Measurements from ENCODE around the gene FRMD3. TPM values are rescaled to one million over a fixed set of nuclear protein-coding genes. Genes with fewer than 3 reads are reported as not detected.

FRMD3 gene
- polyA plus RNA-seq, 1 donor from 2014 or later: 13.0 TPM

- H3K4me2 ChIP-seq (ENCODE audit: low read length): no peak overlapping the region
Measured at GRCh38 chr9:83484990-83485389, 53.2 kb downstream of the FRMD3 start.

GRCh38 chr9:83483223-83483622 lies 55.0 kb downstream of the FRMD3 start:
- no peak overlapping the region for H3K4me2 ChIP-seq (ENCODE audit: low read length)
- no peak overlapping the region for H3K9ac ChIP-seq (ENCODE audit: low read length)
- H3K36me3 ChIP-seq (ENCODE audit: insufficient read depth, low read length): no peaks in the 10 kb centered on the region
- no peaks in the 10 kb centered on the region for H3K27me3 ChIP-seq (ENCODE audit: insufficient read depth, low read depth, low read length)
- no peaks in the 10 kb centered on the region for H4K20me1 ChIP-seq (ENCODE audit: insufficient read depth)
- H3F3A ChIP-seq (ENCODE audit: insufficient read depth, low read length, poor library complexity, severe bottlenecking): no peaks in the 10 kb centered on the region
- H3K9me2 ChIP-seq (ENCODE audit: insufficient read depth, low read length): no peaks in the 10 kb centered on the region
- no peak overlapping the region for H3K4me3 ChIP-seq (ENCODE audit: low read length)
- no peak overlapping the region for H2AFZ ChIP-seq (ENCODE audit: low read depth, low read length)
- no peak overlapping the region for H3K27ac ChIP-seq (ENCODE audit: low read length)
- H3K9me3 ChIP-seq (ENCODE audit: low read length): no peaks in the 10 kb centered on the region
- no peaks in the 10 kb centered on the region for H3K79me2 ChIP-seq (replicated peaks; ENCODE audit: insufficient read depth, low read length)
- TF ChIP-seq REST (IDR thresholded peaks at IDR 0.05; ENCODE audit: borderline replicate concordance): no peak
- TF ChIP-seq MXI1 (conservative IDR thresholded peaks at IDR 0.05; ENCODE audit: poor library complexity, severe bottlenecking): no peak
- TF ChIP-seq TAF1 (IDR thresholded peaks at IDR 0.05; ENCODE audit: low read depth): no peak
- TF ChIP-seq EZH2 (IDR thresholded peaks at IDR 0.05; ENCODE audit: borderline replicate concordance, insufficient read depth, low read length, poor library complexity, severe bottlenecking): no peak
- TF ChIP-seq SMC3 (conservative IDR thresholded peaks at IDR 0.05; ENCODE audit: poor library complexity): no peak
- no peak for TF ChIP-seq POLR2AphosphoS5 (IDR thresholded peaks at IDR 0.05)
- no peak for TF ChIP-seq EP300 (conservative IDR thresholded peaks at IDR 0.05; ENCODE audit: poor library complexity, severe bottlenecking)

More at GRCh38 chr9:83484990-83485389, 53.2 kb downstream of the FRMD3 start:
- Histone ChIP-seq H3K27ac (ENCODE audit: low read length) (no peak overlapping the region), H4K20me1 (ENCODE audit: insufficient read depth) (no peaks in the 10 kb centered on the region), H3K79me2 (replicated peaks; ENCODE audit: insufficient read depth, low read length) (no peaks in the 10 kb centered on the region), H3K27me3 (ENCODE audit: insufficient read depth, low read depth, low read length) (no peaks in the 10 kb centered on the region), H3K9ac (ENCODE audit: low read length) (no peak overlapping the region), H3F3A (ENCODE audit: insufficient read depth, low read length, poor library complexity, severe bottlenecking) (no peaks in the 10 kb centered on the region), H3K4me3 (ENCODE audit: low read length) (no peak overlapping the region), H2AFZ (ENCODE audit: low read depth, low read length) (no peak overlapping the region), H3K36me3 (ENCODE audit: insufficient read depth, low read length) (no peaks in the 10 kb centered on the region), H3K9me2 (ENCODE audit: insufficient read depth, low read length) (no peaks in the 10 kb centered on the region), H3K9me3 (ENCODE audit: low read length) (no peaks in the 10 kb centered on the region)
- no peak for TF ChIP-seq SMC3 (conservative IDR thresholded peaks at IDR 0.05; ENCODE audit: poor library complexity)
- no peak for TF ChIP-seq EP300 (conservative IDR thresholded peaks at IDR 0.05; ENCODE audit: poor library complexity, severe bottlenecking)
- TF ChIP-seq REST (IDR thresholded peaks at IDR 0.05; ENCODE audit: borderline replicate concordance): no peak
- no peak for TF ChIP-seq POLR2AphosphoS5 (IDR thresholded peaks at IDR 0.05)
- no peak for TF ChIP-seq RAD21 (conservative IDR thresholded peaks at IDR 0.05)
- no peak for TF ChIP-seq CTCF (IDR thresholded peaks at IDR 0.05; ENCODE audit: poor library complexity, severe bottlenecking)
- no peak for TF ChIP-seq EZH2 (IDR thresholded peaks at IDR 0.05; ENCODE audit: borderline replicate concordance, insufficient read depth, low read length, poor library complexity, severe bottlenecking)
- no peak for TF ChIP-seq TAF1 (IDR thresholded peaks at IDR 0.05; ENCODE audit: low read depth)
- TF ChIP-seq MXI1 (conservative IDR thresholded peaks at IDR 0.05; ENCODE audit: poor library complexity, severe bottlenecking): no peak

All from neural cell (in vitro differentiated cells).